WI38 (cell line): ENCODE results near the gene PES1.

Source experiments
- H3K4me3 ChIP-seq: 2 replicates; pipeline ENCODE4 v1.5.1; 2011; ENCODE audit warnings: low read depth, mild to moderate bottlenecking, control low read depth, low read length
- TF ChIP-seq, protein P1 (sequence below): IDR thresholded peaks from 2 replicates; pipeline ENCODE4 v1.5.1; 2012; ENCODE audit warnings: low read depth, mild to moderate bottlenecking, control low read depth, low read length

PES1 gene

GRCh38 chr22:30591588-30592359 lies at the start of gene PES1:
Gene PES1, minus strand, starts transcription at chr22:30591910. Its CDS starts 77 bp downstream, at chr22:30591833.
- peak within 1 kb of the TSS; percentile 99 for H3K4me3 ChIP-seq
- TF ChIP-seq, protein P1, sequence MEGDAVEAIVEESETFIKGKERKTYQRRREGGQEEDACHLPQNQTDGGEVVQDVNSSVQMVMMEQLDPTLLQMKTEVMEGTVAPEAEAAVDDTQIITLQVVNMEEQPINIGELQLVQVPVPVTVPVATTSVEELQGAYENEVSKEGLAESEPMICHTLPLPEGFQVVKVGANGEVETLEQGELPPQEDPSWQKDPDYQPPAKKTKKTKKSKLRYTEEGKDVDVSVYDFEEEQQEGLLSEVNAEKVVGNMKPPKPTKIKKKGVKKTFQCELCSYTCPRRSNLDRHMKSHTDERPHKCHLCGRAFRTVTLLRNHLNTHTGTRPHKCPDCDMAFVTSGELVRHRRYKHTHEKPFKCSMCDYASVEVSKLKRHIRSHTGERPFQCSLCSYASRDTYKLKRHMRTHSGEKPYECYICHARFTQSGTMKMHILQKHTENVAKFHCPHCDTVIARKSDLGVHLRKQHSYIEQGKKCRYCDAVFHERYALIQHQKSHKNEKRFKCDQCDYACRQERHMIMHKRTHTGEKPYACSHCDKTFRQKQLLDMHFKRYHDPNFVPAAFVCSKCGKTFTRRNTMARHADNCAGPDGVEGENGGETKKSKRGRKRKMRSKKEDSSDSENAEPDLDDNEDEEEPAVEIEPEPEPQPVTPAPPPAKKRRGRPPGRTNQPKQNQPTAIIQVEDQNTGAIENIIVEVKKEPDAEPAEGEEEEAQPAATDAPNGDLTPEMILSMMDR = no peak

- TF ChIP-seq, protein P1 = no peak
Measured at GRCh38 chr22:30640839-30641430, 49.2 kb upstream of the PES1 start.

GRCh38 chr22:30640361-30640760 lies 48.7 kb upstream of the PES1 start:
- TF ChIP-seq, protein P1 = no peak
- no peak overlapping the region for H3K4me3 ChIP-seq

More at GRCh38 chr22:30640839-30641430, 49.2 kb upstream of the PES1 start:
- H3K4me3 ChIP-seq = no peak overlapping the region

DNA sequence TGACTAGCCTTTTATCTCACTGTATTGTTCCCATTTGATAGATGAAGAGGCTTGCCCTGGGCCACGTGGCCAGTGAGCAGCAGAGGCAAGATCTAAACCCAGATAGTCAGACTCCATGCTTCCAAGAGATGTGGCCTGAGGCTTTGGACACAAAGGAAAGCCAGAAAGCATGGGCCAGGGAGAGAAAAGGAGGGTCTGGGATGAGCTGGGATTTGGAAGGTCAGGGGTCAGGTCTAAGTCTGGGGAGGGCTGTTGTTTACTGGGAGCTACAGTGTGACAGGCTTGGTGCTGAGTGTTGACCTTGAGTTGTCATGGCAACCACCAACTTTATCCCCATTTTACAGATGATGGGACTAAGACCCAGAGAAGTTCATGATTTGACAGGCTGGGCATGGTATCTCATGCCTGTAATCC lies 46.0 kb upstream of the PES1 start:
- TF ChIP-seq, protein P1 = no peak
- H3K4me3 ChIP-seq = no peak overlapping the region

DNA sequence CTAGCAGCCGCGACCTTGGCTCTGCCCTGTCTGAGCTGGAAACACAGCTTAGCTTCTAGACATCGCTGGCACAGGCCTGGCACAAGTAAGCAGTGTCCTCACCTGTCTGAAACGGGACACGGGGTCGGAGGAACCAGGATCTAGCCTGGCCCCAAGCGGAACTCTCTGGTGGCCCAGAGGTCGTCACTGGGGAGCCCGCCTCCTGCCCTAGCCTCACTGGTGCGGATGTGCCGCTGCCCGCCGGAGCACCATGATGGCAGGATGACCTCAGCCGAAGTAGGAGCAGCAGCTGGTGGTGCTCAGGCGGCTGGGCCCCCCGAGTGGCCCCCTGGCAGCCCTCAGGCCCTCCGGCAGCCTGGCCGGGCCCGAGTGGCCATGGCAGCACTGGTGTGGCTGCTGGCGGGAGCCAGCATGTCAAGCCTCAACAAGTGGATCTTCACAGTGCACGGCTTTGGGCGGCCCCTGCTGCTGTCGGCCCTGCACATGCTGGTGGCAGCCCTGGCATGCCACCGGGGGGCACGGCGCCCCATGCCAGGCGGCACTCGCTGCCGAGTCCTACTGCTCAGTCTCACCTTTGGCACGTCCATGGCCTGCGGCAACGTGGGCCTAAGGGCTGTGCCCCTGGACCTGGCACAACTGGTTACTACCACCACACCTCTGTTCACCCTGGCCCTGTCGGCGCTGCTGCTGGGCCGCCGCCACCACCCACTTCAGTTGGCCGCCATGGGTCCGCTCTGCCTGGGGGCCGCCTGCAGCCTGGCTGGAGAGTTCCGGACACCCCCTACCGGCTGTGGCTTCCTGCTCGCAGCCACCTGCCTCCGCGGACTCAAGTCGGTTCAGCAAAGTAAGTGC lies 44.7 kb upstream of the PES1 start:
- H3K4me3 ChIP-seq = peak overlapping the region; percentile 70
- TF ChIP-seq, protein P1 = no peak

- peak within 1 kb of the TSS; percentile 70 for H3K4me3 ChIP-seq
- TF ChIP-seq, protein P1 = peak; percentile 38; the same call in 1 of the 2 replicates
Measured at GRCh38 chr22:30635273-30636225, 43.8 kb upstream of the PES1 start, which contains the start of gene SLC35E4. Gene SLC35E4, plus strand, starts transcription at chr22:30635781. Its CDS starts 670 bp downstream, at chr22:30636451.
